HepG2 (cell line): ENCODE data around the gene MTOR. TPM values are rescaled to one million over a fixed set of nuclear protein-coding genes. Genes with fewer than 3 reads are reported as not detected.

Experiments
- ATAC-seq: fragments of 200-7000 bp; cut with Tn5 transposase; 3 replicates; pipeline ENCODE4 v1.9.1; 2020; ENCODE audit warnings: mild to moderate bottlenecking, moderate library complexity
- BruUV-seq: library from RNA; stranded (reverse); fragments of 400-500 nt; replicated peaks from 2 replicates; lab custom pipeline; 2021; lab: Mats Ljungman, UMichigan
- CTCF ChIA-PET: fragments of 300-600 bp; formaldehyde crosslinking; extraction: SDS; loops from one replicate; lab custom pipeline; 2021; ENCODE audit warnings: low total read pairs, inconsistent platforms, low intra/inter-chr PET ratio; lab: Yijun Ruan, JAX
- POLR2A ChIA-PET: fragments of 350-600 bp; sonication (Branson Sonifier 250); formaldehyde crosslinking; loops from one replicate; lab custom pipeline; 2020; ENCODE audit warnings: antibody characterized with exemption, inconsistent platforms; lab: Yijun Ruan, JAX
- DNase-seq: peaks from one replicate; pipeline ENCODE4 v3.0.0-alpha.2; 2015; ENCODE audit warnings: low spot score
- FAIRE-seq: peaks from 3 replicates; lab custom pipeline; 2011; peaks lifted over from hg19 to GRCh38; lab: Jason Lieb, UNC
- H2AFZ ChIP-seq: one replicate; pipeline ENCODE4 v1.6.1; 2011; ENCODE audit warnings: low read length, inconsistent platforms
- H3K27ac ChIP-seq: fragments of 300-600 bp; 3 replicates; pipeline ENCODE4 v1.8.0; 2011; ENCODE audit warnings: mixed run types, mild to moderate bottlenecking, mixed read lengths, low read length, inconsistent platforms; ENCODE audit not compliant: insufficient read depth; ENCODE audit errors: extremely low read length
- H3K27me3 ChIP-seq, 2 experiments: fragments of 200-600 bp in 1 of 2; 2 replicates in 1 of 2; 3 replicates in 1 of 2; pipeline versions ENCODE4 v1.6.0 to v1.8.0; 2011; ENCODE audit warnings: low read length in 2 of 2, mild to moderate bottlenecking in 2 of 2, moderate library complexity in 2 of 2, inconsistent platforms in 1 of 2; ENCODE audit not compliant: insufficient read depth in 2 of 2, control insufficient read depth in 1 of 2
- H3K36me3 ChIP-seq, 2 experiments: fragments of 200-600 bp in 1 of 2; replicated peaks in 1 of 2; 2 replicates in 1 of 2; 3 replicates in 1 of 2; pipeline versions ENCODE4 v1.5.1 to v1.8.0; 2011; ENCODE audit warnings: low read length in 2 of 2, inconsistent platforms in 1 of 2; ENCODE audit not compliant: insufficient read depth in 2 of 2, control insufficient read depth in 1 of 2
- H3K4me1 ChIP-seq: 2 replicates; pipeline ENCODE4 v1.5.1; 2012; ENCODE audit warnings: low read length, inconsistent platforms; ENCODE audit not compliant: insufficient read depth
- H3K4me2 ChIP-seq: 2 replicates; pipeline ENCODE4 v1.6.0; 2011; ENCODE audit warnings: low read depth, low read length, inconsistent platforms
- H3K4me3 ChIP-seq, 3 experiments: fragments of 200-600 bp in 1 of 3; sonication (generic), shearing (Covaris generic) in 1 of 3; replicated peaks in 1 of 3; 2 replicates each; pipeline ENCODE4 v1.5.1; 2011 to 2016; ENCODE audit warnings: low read length in 3 of 3, inconsistent platforms in 2 of 3, low read depth in 2 of 3, mild to moderate bottlenecking in 2 of 3, control low read depth in 1 of 3, mixed read lengths in 1 of 3; ENCODE audit not compliant: insufficient read depth in 1 of 3
- H3K79me2 ChIP-seq: one replicate; pipeline ENCODE4 v1.6.1; 2011; ENCODE audit warnings: low read length, inconsistent platforms; ENCODE audit not compliant: insufficient read depth
- H3K9ac ChIP-seq: 2 replicates; pipeline ENCODE4 v1.6.0; 2011; ENCODE audit warnings: mild to moderate bottlenecking, low read depth, low read length, inconsistent platforms; ENCODE audit not compliant: insufficient read depth
- H3K9me3 ChIP-seq: 2 replicates; pipeline ENCODE4 v1.5.1; 2012; ENCODE audit warnings: mild to moderate bottlenecking, low read length
- H4K20me1 ChIP-seq: 2 replicates; pipeline ENCODE4 v1.6.0; 2011; ENCODE audit warnings: inconsistent platforms, mild to moderate bottlenecking, low read length, moderate library complexity; ENCODE audit not compliant: insufficient read depth
- EP300 ChIP-seq, 3 experiments: sonication (generic) in 1 of 3; formaldehyde crosslinking in 1 of 3; IDR thresholded peaks; 2 replicates each; pipeline versions ENCODE4 v1.5.1 to v1.6.1; 2011 to 2020; ENCODE audit warnings: low read depth in 2 of 3, low read length in 2 of 3, borderline replicate concordance in 1 of 3, improper control_type of control experiment in 1 of 3, mild to moderate bottlenecking in 1 of 3, missing genetic modification reagents in 1 of 3, moderate library complexity in 1 of 3
- GPN1 ChIP-seq: sonication (generic); formaldehyde crosslinking; IDR thresholded peaks from 2 replicates; pipeline ENCODE4 v1.5.1; 2020; ENCODE audit warnings: missing genetic modification reagents, borderline replicate concordance
- GTF2F1 ChIP-seq: fragments of 150-350 bp; IDR thresholded peaks from 2 replicates; pipeline ENCODE4 v1.6.1; 2014; ENCODE audit warnings: low read length
- HOXA9 ChIP-seq: sonication (generic); formaldehyde crosslinking; IDR thresholded peaks from 2 replicates; pipeline ENCODE4 v1.8.1; 2022; ENCODE audit warnings: missing genetic modification reagents, mild to moderate bottlenecking, moderate library complexity, borderline replicate concordance
- NRL ChIP-seq: sonication (generic); formaldehyde crosslinking; IDR thresholded peaks from 2 replicates; pipeline ENCODE4 v1.5.0; 2020; ENCODE audit warnings: missing genetic modification reagents, mild to moderate bottlenecking, moderate library complexity, borderline replicate concordance
- ONECUT2 ChIP-seq: sonication (generic); formaldehyde crosslinking; IDR thresholded peaks from 2 replicates; pipeline ENCODE4 v1.4.0; 2020; ENCODE audit warnings: missing genetic modification reagents
- POGZ ChIP-seq: sonication (generic); formaldehyde crosslinking; IDR thresholded peaks from 2 replicates; pipeline ENCODE4 v1.4.0; 2020; ENCODE audit warnings: mild to moderate bottlenecking, missing genetic modification reagents
- SRF ChIP-seq: IDR thresholded peaks from 2 replicates; pipeline ENCODE4 v1.6.1; 2011; ENCODE audit warnings: mild to moderate bottlenecking, low read depth, low read length, moderate library complexity
- TEAD3 ChIP-seq: optimal IDR thresholded peaks from 2 replicates; pipeline ENCODE3; 2016; ENCODE audit warnings: borderline replicate concordance
- ZNF33A ChIP-seq: sonication (generic); formaldehyde crosslinking; IDR thresholded peaks from 2 replicates; pipeline ENCODE4 v1.5.1; 2020; ENCODE audit warnings: missing genetic modification reagents, mild to moderate bottlenecking, moderate library complexity, borderline replicate concordance
- ZNF577 ChIP-seq: sonication (generic); formaldehyde crosslinking; IDR thresholded peaks from 2 replicates; pipeline ENCODE4 v1.4.0; 2020; ENCODE audit warnings: mild to moderate bottlenecking, low read depth, missing genetic modification reagents, borderline replicate concordance
- ZNF746 ChIP-seq: sonication (generic); formaldehyde crosslinking; IDR thresholded peaks from 2 replicates; pipeline ENCODE4 v1.8.0; 2022; ENCODE audit warnings: mild to moderate bottlenecking, missing genetic modification reagents
- WGBS: methylation state at CpG from one replicate; pipeline ENCODE4 v1.1.6; 2017; ENCODE audit warnings: low lambda C conversion rate; 5-methylcytosine and 5-hydroxymethylcytosine counted together
- in situ Hi-C: cut with HindIII; loops from 2 replicates; pipeline ENCODE4 v1.10.0; 2017; ENCODE audit warnings: low pct_unique_long_range_greater_than_20kb; ENCODE audit not compliant: extremely low pct_ligation_motif_present
- intact Hi-C: fragments of 100-400 bp; cut with micrococcal nuclease; formaldehyde crosslinking; loops from one replicate; pipeline ENCODE4 v1.10.0; 2022; ENCODE audit not compliant: unreplicated experiment
- polyA plus RNA-seq, 8 experiments: library from polyadenylated mRNA; depleted of rRNA in 3 of 8; stranded (reverse) in 7 of 8; unstranded in 1 of 8; fragments of >200 nt; fragmentation: Illumina TruSeq in 4 of 8; extraction: Trizol in 4 of 8; gene quantifications; 2 replicates each; pipeline versions ENCODE4 v1.2.1 to v1.2.3, GENCODE V29; 2011 to 2016; ENCODE audit warnings: low read depth in 4 of 8, missing spikeins in 1 of 8, mixed read lengths in 1 of 8; ENCODE audit not compliant: insufficient read depth in 1 of 8
- total RNA-seq, 5 experiments: library from RNA; depleted of rRNA; stranded (reverse); fragments of >200 nt; fragmentation: Illumina TruSeq; extraction: Trizol; gene quantifications; 2 replicates each; pipeline ENCODE4 v1.2.3, GENCODE V29; 2016; ENCODE audit warnings: low read depth in 1 of 5
- TF ChIP-seq, protein P1 (sequence below): sonication (generic); formaldehyde crosslinking; IDR thresholded peaks from 2 replicates; pipeline ENCODE4 v1.5.0; 2020; ENCODE audit warnings: missing genetic modification reagents

MTOR gene
- total and polyA plus RNA-seq, 2 of the 13 experiments (the other 11 are each of a cell fraction or from before 2014, with no cell fraction given), result 24.6 to 34.6 TPM

GRCh38 chr1:11204396-11205190, 57.8 kb downstream of the MTOR start:
- ChIA-PET CTCF (no interaction called here), POLR2A (no interaction called here)
- H3K9me3 ChIP-seq, result no peaks in the 10 kb centered on the region
- FAIRE-seq (no peak), DNase-seq (no peak), ATAC-seq (no peak)
- no peak for TF ChIP-seq HOXA9 (CRISPR knock-in tag)
- no peak for TF ChIP-seq ZNF33A (CRISPR knock-in tag)
- no peak for TF ChIP-seq TEAD3 (CRISPR knock-in tag)
- no peak for TF ChIP-seq POGZ (CRISPR knock-in tag)
- TF ChIP-seq ZNF746 (CRISPR knock-in tag), result no peak
- no peak for TF ChIP-seq ONECUT2 (CRISPR knock-in tag)
- TF ChIP-seq NRL (CRISPR knock-in tag), result no peak
- TF ChIP-seq ZNF577 (CRISPR knock-in tag), result no peak
- no peak for TF ChIP-seq GPN1
- TF ChIP-seq SRF, result no peak
- TF ChIP-seq GTF2F1, result no peak
- TF ChIP-seq, protein P1, sequence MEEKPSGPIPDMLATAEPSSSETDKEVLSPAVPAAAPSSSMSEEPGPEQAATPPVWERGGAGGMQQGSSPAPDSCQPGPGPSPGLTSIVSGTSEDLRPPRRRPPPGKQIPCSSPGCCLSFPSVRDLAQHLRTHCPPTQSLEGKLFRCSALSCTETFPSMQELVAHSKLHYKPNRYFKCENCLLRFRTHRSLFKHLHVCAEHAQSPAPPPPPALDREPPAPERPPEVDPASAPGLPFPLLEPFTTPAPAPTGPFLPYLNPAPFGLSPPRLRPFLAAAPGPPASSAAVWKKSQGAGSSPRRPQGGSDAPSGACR (CRISPR knock-in tag), result no peak
- TF ChIP-seq EP300 (IDR thresholded peaks at IDR 0.05; ENCODE audit: low read depth in 2 of 2, low read length in 2 of 2), result no peak
- TF ChIP-seq EP300 (CRISPR knock-in tag; IDR thresholded peaks at IDR 0.05; ENCODE audit: borderline replicate concordance), result no peak
- in situ Hi-C loops, result no loop called here
- H4K20me1 ChIP-seq, result no peaks in the 10 kb centered on the region
- H3K79me2 ChIP-seq, result no peaks in the 10 kb centered on the region
- no peak overlapping the region for H3K27ac ChIP-seq
- H3K4me1 ChIP-seq, result no peaks in the 10 kb centered on the region
- H3K4me2 ChIP-seq, result no peak overlapping the region
- intact Hi-C loops, result no loop called here
- no peak overlapping the region for H3K9ac ChIP-seq
- WGBS, result 96% methylated on average over 11 of the region's 11 CpGs
- no peak overlapping the region for H3K4me3 ChIP-seq
- peaks cover 12 to 68% of the 10 kb centered on the region in 2 experiments; a peak in 4 of 5 replicates for H3K36me3 ChIP-seq
- H3K27me3 ChIP-seq, result no peaks in the 10 kb centered on the region
- H2AFZ ChIP-seq, result no peak overlapping the region
- no TSS peak for BruUV-seq
